Gastroesophageal sphincter (tissue), 3 donors: ENCODE results near the gene F3.

Experiments
- POLR2A ChIP-seq, 2 donors: fragments of 450-650 bp; IDR thresholded peaks; one replicate each; pipeline ENCODE4 v1.6.1; 2017; ENCODE audit warnings: antibody characterized with exemption in 2 of 2, mild to moderate bottlenecking in 2 of 2, moderate library complexity in 1 of 2
- TF ChIP-seq, protein P1 (sequence below), 4 experiments: fragments of 200-600 bp in 2 of 4; fragments of 450-650 bp in 2 of 4; sonication (generic) in 1 of 4; IDR thresholded peaks; one replicate each; pipeline ENCODE4 v1.5.1; 2017 to 2019; ENCODE audit warnings: antibody characterized with exemption in 4 of 4, mild to moderate bottlenecking in 2 of 4, moderate library complexity in 2 of 4

DNA sequence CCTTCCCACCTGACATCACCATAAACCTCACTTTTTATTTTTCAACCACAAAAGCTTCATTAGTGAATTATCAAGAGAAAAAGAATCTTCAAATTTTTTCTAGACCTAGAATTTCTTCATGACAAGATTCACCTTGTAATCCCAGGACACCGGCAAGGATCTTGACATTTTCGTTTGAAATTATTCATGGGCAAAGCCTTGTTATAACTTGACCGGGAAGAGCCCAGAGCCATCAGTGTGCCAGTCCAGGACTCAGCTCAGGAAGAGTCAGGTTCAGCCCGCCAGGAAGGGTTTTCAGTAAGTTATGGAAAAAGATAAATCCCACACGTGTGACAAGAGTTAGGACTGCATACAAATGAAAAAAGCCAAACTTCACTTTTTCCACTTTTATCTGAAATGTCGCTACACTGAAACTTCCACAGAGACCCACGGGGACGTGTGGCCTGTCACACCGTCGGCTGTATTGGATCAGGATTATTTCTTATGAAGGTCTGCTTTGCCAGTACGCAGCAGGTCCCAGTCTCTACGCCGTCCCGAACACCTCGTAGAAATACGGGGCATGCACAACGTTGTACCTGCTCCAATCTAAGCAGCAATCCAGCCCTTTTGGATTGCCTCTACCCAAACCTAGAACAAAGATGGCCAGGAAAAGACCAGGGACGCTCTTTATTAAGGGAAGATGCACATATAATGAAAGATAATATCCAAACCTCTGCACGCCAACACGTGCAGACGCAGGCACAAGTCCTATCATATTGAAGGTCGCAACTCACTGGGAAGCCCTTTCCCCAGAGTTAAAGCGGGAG lies 916 bp downstream of the F3 start:
- no peak for TF ChIP-seq POLR2A (IDR thresholded peaks at IDR 0.05)
- TF ChIP-seq, protein P1, sequence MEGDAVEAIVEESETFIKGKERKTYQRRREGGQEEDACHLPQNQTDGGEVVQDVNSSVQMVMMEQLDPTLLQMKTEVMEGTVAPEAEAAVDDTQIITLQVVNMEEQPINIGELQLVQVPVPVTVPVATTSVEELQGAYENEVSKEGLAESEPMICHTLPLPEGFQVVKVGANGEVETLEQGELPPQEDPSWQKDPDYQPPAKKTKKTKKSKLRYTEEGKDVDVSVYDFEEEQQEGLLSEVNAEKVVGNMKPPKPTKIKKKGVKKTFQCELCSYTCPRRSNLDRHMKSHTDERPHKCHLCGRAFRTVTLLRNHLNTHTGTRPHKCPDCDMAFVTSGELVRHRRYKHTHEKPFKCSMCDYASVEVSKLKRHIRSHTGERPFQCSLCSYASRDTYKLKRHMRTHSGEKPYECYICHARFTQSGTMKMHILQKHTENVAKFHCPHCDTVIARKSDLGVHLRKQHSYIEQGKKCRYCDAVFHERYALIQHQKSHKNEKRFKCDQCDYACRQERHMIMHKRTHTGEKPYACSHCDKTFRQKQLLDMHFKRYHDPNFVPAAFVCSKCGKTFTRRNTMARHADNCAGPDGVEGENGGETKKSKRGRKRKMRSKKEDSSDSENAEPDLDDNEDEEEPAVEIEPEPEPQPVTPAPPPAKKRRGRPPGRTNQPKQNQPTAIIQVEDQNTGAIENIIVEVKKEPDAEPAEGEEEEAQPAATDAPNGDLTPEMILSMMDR (IDR thresholded peaks at IDR 0.05) = no peak
